Epithelial cell of proximal tubule (primary cell): ENCODE data around the gene GKAP1. TPM values are rescaled to one million over a fixed set of nuclear protein-coding genes. Genes with fewer than 3 reads are reported as not detected.

Source experiments
- DNase-seq: peaks from one replicate; pipeline ENCODE4 v3.0.0-alpha.2; 2011; ENCODE audit warnings: low read depth
- H3K4me3 ChIP-seq: 2 replicates; pipeline ENCODE4 v1.5.1; 2011; ENCODE audit warnings: low read depth, mild to moderate bottlenecking, low read length
- CTCF ChIP-seq: conservative IDR thresholded peaks from 2 replicates; pipeline ENCODE4 v1.5.1; 2012; ENCODE audit warnings: low read depth, mild to moderate bottlenecking, low read length
- total RNA-seq: library from RNA; depleted of rRNA; stranded (reverse); fragments of >200 nt; gene quantifications from 2 replicates; pipeline ENCODE4 v1.2.3, GENCODE V29; 2015

GKAP1 gene
- total RNA-seq, 1 donor from 2014 or later: 5.0 TPM

DNA sequence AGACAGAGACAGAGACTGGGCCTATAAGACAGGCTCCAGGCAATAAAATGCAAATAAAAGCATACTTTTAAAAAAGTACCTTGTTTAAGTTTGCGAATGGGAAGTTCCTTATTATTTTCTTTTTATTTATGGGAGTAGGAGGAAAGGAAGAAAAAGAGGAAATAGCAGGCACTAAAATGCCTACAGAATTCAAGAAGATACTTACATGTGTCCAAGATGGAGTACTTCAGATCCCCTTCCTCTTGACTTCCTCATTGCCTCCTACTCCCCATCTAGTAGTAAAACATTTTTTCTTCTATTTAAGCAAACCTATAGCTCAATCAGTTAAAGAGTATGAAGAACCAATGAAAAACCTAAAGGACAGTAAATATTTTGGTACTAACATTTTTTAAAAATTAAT lies 24.8 kb downstream of the GKAP1 start:
- no peak for DNase-seq
- no peak for TF ChIP-seq CTCF

GRCh38 chr9:83778164-83778563 lies 39.4 kb downstream of the GKAP1 start:
- TF ChIP-seq CTCF: no peak
- H3K4me3 ChIP-seq: no peak overlapping the region
- DNase-seq: no peak

More for the DNA sequence above, 24.8 kb downstream of the GKAP1 start:
- H3K4me3 ChIP-seq: no peak overlapping the region

DNA sequence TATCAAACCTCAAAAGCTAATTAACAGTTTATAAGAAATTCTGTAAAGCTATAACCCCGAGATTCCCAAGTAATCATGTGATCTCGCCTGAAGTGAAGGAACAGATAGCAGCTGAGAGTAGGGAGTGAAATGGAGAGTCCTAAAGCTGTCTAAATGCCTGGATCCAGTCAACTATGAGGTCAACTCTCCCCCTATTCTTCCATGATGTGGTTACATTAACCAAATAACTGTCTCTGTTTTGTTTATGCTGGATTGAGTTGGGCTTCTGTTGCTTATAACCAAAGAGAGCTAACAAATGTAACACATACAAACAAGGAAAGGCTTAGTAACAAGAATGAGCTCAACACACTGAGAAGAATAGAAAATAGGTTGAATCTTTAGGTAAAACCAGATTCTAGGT lies 41.6 kb downstream of the GKAP1 start:
- TF ChIP-seq CTCF: no peak
- DNase-seq: no peak

DNA sequence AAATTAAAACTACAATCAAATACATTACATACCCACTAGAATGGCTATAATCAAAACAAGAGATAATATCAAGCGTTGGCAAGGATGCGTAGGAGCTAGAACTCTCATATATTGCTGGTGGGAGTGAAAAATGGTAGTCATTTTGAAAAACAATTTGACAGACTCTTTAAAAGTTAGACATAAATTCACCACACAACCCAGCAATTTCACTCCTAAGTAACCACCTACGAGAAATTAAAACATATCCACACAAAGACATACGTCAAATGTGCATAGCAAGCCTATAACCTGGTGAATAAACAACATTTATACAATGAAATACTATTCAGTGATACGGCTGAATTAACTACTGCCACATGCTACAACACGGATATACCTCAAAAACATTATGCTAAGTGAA lies 44.7 kb downstream of the GKAP1 start:
- no peak for TF ChIP-seq CTCF
- no peak for DNase-seq
- no peak overlapping the region for H3K4me3 ChIP-seq

More for the DNA sequence above, 41.6 kb downstream of the GKAP1 start:
- no peak overlapping the region for H3K4me3 ChIP-seq

- no peak overlapping the region for H3K4me3 ChIP-seq
- TF ChIP-seq CTCF: no peak
- DNase-seq: no peak
These were observed 52.2 kb downstream of the GKAP1 start for GRCh38 chr9:83765376-83765775.

- no peak for DNase-seq
- no peak for TF ChIP-seq CTCF
- H3K4me3 ChIP-seq: no peak overlapping the region
These were observed 63.1 kb downstream of the GKAP1 start for GRCh38 chr9:83754383-83754977.

DNA sequence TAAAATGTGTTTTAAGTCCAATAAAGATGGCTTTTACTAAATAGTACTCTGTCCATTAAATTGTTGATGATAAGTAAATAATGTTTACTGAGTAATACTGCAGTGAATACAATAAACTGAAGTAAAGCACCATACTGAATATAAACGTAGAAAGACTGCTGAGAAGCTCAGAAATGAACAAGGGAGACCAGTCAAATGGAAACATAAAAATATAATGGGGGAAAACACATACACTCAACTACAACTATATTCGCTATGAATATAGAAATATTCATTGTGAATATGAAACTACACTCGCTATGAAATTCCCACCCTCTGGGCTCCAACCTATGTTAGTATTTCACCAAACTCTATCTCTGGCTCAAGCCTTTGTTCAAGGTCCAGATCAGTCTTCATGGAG lies 67.9 kb downstream of the GKAP1 start:
- H3K4me3 ChIP-seq: no peak overlapping the region
- no peak for TF ChIP-seq CTCF
- no peak for DNase-seq
